ENCODE measurements around the gene OSER1.

The OSER1 gene

DNA sequence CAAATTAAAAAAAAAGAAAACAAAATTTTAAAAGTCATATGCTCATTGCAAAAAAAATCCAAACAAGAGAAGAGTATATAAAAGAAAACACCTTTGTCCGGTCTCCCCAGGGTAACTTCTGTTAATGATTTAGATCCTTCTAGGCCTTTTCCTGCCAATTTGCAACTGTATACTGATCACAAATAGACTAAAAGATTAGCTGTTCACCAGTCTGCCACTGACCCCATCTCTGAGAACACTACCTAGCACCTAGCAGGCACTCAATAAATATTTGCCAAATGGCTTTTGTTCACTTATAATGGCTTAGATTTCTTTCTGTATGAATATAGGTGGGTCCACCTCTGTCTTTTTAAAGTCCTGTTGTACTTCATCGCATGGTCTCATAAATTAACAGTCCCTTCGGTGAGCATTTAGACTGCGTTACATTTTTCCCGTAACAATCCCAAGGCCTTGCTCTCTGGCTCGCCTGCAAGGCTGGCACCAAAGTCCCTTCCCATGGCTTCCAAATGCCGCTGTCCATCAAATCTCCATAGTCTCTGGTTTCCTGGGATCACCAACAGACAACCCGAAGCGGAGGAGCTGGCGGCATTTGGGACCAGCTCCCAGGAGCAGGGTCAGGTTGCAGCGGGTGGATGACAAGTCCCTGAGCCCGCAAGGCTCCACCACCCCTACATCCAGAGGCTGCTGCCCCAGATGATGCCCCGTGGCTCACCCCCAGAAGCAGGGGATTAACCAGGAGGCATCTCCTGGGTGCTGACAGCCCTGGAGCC is 35.4 kb downstream of the OSER1 start:
- DNase-seq (ENCODE audit: low spot score) = no peak

DNA sequence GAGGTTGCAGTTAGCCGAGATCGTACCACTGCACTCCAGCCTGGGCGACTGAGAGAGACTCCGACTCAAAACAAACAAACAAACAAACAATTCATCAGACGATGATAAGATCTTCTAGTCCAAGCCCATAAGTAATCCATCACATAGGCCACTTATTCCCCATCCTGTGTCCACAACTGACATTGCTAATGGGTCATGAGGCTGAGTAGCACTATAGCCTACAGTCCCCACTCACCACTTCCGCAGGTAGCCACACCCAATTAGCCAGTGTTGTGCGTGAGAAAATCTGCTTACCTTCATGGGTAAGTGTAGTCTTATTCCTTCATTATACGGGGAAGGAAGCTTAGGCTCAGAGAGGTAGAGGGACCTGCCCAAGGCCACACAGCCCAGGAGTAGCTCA is 36.7 kb downstream of the OSER1 start:
- DNase-seq (ENCODE audit: low spot score) = no peak

DNA sequence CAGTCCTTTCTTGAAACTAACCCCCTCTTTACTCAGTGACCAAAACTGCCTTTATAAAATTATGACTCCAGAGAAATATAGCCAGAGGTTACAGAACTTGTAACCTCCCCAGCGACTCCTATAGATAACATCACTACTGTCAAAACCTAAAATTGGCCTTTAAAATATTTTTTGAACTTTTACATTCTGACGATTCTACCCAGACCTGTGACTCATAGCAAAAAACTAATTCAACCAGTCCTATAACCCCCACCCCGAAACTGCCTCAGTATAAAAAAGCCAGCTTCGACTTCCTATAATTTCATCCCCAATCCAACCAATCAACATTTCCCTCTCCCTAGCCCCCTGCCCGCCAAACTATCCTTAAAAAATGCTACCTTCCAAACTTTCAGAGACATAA is 37.5 kb downstream of the OSER1 start:
- DNase-seq (ENCODE audit: low spot score) = no peak

DNA sequence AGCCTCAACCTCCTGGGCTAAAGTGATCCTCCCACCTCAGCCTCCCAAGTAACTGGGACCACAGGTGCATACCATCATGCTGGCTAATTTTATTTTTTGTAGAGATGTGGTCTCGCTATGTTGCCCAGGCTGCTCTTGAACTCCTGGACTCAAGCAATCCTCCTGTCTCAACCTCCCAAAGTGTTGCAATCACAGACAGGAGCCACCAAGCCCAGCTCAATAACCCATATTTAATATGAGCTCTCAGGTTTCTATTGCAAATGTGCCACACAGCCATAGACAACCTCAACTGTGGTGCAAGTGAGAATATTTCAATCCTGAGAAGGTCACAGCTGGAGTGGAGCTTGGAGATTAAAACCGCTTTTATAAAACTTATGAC is 38.0 kb downstream of the OSER1 start:
- no peak for DNase-seq (ENCODE audit: low spot score)

DNA sequence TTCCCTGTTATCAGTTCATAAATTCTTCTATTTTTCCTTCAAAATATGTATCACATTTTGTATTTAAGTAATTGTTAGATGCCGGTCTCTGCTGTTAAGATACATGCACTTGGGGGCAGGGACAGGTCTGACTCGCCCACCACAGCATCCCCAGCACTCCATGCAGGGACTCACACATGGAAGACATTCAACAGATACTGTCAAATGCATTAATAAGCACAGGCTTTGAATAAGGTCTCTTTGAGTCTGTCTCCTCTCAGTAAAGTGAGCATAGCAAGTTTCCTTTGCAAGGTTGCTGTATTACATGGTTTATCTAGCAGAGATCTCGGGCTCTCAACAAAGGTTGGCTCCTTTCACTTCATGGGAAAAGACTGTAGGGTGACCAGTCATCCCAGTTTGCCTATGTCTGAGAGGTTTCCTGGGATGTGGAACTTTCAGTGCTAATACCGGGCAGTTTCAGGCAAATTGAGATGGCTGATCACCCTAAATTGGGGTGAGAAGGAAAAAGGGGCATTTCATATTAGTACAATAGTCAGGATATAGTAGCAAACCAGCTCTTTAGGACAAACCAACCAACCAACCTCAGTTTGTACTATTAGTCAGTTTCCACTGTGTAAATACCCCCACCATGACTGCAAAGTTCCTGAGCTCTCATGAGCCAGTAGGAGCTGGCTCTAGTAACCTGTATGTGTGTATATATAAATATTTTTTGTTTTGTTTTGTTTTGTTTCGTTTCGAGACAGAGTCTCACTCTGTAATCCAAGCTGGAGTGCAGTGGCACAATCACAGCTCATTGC is 38.6 kb downstream of the OSER1 start:
- DNase-seq (ENCODE audit: low spot score) = no peak

DNA sequence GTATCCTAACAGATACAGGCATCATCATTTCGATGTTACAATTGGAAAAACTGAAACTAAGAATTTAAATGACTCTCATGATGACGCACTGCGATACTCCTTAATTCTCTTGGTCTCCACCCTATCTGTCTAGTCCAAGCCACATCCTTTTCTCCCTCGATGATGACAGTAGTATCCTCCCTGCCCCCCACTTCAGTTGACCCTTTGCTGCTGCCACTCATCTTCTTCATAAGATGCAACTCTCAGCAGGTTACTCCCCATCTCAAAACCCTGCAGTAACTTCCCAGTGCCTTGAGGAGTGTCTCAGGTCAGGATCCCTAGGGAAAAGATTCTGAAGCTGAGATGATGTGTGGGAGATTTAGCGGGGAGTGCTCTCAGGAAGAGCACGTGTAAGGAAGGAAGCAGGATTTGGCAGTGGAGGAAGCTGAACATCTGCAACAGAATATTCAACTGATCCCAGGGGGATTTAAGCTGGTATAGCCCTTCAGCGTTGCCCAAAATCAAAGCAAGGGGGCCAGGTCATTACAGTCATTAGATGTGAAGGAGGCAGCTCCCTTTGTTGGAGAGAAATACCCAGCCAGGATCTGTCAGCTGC is 39.7 kb downstream of the OSER1 start:
- no peak for DNase-seq (ENCODE audit: low spot score)

DNA sequence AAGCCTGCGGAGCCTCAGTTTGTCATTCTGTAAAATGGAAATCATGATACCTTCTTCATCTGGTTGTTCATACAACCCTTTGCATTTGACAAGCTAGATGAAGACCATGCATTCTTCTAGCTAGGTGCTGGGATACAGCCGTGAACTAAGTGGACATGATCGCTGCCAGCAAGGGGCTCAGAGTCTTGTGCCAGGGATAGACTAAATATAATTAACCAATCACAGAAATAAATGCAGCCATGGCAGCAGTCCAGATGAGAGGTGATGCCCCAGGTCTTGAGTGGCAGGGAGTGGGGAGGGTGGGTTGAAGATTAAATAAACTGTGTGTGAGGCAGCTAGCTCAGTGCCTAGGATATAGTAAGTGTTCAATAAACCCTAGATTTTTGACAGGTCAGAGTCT is 42.8 kb downstream of the OSER1 start:
- no peak for DNase-seq (ENCODE audit: low spot score)

DNA sequence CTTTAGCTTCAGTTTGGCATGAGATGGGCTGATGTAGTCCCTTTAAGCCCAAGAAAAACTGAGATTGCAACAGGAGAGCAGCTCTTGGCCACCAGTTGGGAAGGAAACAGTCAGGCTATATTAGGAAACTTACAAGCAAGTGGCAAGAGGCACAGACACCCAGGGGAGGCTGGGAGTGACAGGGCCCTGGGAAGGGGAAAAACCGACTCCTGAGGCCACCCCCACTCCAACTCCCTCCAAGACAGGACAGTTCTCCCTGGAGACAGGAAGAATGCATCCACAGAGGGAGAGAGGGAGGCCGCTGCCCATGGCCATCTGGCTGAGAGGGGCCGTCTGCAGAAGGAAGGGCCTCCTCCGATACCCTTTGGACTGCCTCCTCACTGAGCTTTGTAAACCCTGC is 44.1 kb downstream of the OSER1 start:
- no peak for DNase-seq (ENCODE audit: low spot score)

DNA sequence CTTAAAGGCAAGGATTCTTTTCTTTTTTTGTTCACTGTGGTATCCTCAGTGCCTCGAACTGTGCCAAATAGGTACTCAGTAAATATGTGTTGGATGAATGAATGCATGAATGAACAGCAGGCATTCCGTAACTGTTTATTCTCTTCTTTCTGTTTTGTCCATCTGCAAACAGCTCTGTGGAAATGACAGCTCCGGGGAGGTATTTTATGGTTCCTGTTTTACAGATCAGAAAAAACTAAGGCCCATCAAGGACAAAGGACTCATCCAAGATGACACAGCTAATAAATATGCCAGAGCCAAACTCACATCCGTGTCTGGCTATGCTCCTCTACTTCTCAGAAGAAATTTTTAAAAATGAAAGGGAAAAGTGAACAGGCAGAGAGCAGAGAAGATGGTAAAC is 44.6 kb downstream of the OSER1 start:
- no peak for DNase-seq (ENCODE audit: low spot score)

DNA sequence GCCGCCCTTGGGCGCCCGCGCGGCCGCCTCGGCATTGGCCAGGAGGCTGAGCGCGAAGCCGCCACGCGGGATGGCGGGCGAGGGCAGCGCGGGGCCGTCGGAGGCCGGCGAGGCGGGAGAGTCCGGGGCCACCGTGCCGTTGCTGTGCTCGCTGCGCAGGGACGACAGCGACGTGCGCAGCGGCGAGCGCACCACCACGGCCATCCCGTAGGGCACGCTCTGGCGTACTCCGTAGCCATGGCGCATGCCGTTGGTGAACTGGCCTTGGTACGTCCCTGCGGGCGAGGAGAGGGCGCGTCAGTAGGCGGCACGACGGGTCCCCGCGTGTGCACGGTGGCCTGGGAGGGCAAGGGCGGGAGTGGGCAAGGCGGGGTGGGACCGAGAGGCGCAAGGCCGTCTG is 50.4 kb downstream of the OSER1 start:
- DNase-seq (ENCODE audit: low spot score) = no peak

DNA sequence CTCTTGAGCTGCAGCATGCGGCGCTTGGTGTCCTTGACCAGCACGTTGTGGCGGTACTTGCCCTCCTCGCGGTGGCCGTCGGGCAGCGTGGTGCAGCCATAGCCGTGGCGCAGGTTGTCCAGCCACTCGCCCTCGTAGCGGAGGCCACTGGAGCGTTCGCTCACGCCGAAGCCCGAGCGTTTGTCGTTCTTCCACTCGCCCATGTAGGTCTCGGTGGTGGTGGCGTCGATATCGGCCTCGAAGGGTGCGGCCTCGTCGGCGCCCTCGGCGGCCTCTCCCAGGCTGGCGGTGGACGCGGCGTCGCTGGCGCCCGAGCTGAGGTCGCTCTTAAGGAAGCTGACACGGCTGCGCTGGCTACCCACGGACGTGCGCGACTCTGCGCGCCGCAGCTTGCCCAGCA is 50.9 kb downstream of the OSER1 start:
- no peak for DNase-seq (ENCODE audit: low spot score)

DNA sequence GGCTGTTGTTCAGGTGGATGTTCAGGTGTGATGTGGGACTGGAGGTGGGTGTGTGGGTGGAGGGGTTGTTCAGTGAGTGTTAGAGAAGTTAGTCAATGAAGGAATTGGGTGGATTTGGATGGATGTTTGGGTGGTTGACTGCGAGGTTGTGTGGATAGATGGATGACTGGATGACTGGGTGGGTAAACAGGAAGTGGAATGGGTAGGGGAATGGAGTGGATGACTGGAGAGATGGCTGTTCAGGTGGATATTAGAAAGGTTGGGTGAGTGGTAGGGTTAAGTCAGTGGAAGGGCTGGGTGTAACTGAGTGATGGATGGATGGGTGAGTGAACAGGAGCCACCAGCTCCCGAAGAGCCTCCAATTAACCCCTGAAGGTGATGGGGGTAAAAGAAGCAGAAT is 51.4 kb downstream of the OSER1 start:
- DNase-seq (ENCODE audit: low spot score) = no peak

DNA sequence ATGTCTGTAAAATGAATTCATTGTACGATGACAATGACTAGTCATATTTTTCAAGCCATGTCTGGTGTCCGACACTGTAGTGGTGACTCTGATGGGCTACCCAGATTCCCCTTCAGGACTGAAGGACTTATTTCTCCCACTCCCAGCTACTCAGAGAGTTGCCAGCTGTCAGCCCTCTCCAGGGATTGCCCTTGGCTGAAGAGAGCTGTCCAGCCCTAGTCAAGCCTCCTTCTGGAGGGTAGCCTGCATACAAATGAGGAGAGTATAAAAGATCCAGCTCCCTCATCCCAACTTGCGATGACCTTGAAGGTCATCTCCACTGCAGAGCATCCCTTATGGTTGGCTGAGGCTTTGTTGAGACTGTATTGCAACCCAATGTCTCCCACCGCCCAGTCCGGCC is 53.5 kb downstream of the OSER1 start:
- DNase-seq (ENCODE audit: low spot score) = no peak

DNA sequence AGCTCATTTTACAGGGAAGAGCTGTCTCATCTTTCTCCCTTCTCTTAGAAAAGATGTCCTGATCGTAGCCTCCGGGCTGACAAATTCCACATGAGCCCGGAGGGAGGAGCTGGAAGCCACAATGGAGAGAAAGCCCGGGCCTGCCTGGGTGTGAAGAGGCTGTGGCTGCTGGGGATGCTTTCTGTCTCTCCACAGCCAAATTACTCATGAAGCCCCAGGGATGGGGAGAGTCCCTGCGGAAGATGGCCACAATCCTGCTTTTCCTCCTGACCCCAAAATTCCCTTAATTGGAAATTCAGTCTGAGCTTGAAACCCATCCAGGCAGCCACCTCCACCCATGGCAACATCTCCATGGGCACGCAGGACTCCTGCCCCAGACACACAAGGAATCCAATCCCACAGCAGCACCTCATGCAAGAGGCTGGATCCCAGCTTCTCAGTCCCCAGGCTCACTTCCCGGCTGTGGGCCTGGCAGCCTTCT is 56.0 kb downstream of the OSER1 start:
- no peak for DNase-seq (ENCODE audit: low spot score)

DNA sequence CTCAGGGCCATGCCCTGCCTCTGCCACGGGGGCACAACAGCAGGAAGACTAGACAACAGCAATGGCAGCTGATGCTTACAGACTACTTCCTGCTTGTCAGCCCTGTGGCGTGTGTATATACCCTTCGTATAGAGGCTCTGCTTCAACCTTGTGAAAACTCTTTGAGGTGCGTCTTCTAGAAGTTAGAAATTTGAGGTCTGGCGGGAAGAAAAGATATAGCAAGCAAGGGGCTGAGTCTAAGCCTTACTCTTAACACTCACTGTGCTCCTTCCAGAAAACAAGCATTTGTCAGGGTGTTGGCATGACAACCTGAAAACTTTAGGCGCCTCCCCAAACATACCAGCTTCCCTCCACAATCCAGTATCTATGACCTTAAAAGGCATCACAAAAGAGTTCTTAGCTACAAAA is 56.9 kb downstream of the OSER1 start:
- peak; percentile 54 for DNase-seq (ENCODE audit: low spot score)

DNA sequence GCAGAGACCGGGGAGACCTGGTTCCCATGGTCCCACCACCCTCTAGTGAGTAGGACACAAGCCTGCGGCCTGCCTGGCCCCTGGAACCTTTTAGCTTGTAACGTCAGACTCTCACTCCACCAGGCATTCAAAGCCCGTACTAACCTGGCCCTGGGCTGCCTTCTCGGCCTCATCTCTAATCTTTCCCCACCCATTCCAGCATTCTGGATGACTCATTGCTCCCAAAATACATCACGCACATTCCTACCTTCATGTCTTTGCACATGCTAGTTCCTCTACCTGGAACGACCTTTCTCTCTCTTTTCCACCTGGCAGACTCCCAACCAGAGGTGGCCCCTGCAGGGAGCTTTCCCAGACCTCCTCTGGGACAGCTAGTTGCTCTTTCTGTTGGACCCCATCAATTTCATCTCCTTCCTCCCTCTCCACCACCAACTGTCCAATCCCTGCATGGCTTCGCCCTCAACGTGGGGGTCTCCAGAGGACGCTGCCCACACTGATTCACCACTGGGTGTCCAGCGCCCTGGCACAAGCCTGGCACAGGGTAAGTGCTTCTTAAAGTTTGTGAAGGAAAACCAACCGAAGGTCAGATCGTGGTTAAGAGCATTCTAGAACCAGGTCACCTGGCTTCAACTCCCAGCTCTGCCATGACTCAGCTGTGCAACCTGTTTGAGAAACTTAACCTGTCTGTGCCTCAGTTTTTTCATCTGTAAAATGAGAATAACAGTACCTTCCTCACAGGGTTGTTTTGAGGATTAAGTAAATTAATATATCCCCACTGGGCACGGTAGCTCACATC is 58.8 kb downstream of the OSER1 start:
- no peak for DNase-seq (ENCODE audit: low spot score)

DNA sequence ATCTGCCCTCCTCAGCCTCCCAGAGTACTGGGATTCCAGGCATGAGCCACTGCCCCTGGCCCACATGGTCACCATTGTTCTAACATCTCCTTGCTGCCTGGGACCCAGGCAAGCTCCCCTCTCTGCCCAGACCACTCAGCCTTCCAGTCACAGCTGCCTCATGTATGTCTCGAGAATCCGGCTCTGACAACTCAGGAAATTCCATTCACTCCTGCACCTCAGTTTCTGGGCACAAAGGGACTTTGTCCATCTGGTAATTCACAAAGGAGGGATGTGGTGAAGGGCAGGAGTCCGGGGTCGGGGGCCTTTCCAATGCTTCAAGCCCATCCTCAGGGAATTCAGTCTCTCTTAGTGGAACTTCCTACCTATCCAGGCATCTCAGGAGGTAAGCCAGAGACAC is 64.3 kb downstream of the OSER1 start:
- DNase-seq (ENCODE audit: low spot score) = no peak
